NCI-H187 (cell line): ENCODE measurements around the gene SLC49A3.

Experiments used
- DNase-seq, 2 experiments: peaks; one replicate each; lab custom pipeline; 2025; lab: John Stamatoyannopoulos, UW

Gene SLC49A3

DNA sequence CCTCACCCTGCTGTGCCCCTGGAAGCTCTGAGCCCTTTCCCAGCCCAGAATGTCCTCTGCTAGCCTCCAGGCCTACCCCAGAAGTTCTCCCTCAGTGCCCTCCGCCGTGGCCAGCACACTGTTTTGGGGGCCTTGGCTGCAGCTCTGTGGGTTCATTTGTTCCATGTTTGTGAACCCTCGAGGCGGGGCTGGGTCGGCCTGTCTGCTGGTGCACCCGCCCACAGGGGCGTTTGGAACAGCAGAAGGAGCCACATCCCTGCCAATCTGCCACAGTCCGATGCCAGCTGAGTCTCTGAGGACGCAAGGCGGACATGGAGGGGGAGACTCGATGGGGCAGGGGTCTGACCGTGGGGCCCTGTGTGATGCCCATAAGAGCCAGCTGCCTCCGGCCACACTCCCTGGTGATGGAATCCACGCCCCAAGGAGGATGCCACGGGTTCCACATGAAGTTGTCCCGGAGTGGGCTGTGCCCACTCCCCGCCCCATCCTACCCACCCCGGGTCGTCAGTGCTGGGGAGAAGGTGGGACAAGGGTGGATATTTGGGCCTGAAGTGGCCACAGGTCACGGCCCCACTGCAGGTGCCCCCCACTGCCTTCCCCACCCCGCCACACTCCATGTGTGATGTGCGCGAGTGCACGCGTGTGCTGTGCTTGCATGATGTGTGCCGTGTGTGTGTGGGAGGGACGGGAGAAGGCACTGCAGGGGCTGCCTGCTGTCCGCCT, 22.0 kb downstream of the SLC49A3 start:
- no peak for DNase-seq

GRCh38 chr4:666436-666810, 22.5 kb downstream of the SLC49A3 start:
- DNase-seq, result no peak

DNA sequence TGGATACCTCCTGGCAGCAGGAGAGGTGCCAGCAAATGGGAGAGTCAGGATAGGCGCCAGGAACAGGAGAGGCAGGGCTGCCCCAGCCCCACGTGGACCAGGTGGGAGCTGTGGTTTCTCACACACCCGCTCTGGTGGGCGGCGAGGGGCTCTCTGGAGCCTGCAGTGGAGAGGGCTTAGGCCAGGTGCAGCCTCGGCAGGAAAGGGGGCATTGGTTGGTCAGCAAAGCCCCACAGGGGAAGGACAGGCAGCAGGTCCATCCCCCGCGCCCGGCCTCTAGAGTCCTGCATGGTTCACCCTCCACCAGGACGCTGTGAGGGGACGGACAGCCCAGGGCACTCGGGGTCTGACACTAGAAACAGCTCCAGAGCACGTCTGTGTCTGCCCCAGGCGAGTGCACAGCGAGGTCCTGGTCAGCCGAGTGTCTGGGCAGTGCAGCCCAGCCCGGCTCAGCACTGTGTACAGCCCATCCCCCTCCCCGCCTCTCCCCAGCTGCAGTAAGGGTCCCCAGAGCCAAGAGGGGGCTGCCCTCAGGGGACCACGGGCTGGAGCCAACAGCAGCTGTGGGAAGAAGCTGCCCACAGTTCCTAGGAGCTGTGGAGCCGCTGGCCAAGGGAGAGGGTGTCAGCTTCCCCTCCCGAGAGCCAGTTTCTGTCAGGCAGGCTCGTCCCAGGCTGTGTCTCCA, 23.1 kb downstream of the SLC49A3 start:
- no peak for DNase-seq

- no peak for DNase-seq
These were observed 23.6 kb downstream of the SLC49A3 start for GRCh38 chr4:665381-665750.

GRCh38 chr4:664713-665231, 24.2 kb downstream of the SLC49A3 start:
- no peak for DNase-seq

GRCh38 chr4:663438-664428, 25.2 kb downstream of the SLC49A3 start:
- no peak for DNase-seq

DNA sequence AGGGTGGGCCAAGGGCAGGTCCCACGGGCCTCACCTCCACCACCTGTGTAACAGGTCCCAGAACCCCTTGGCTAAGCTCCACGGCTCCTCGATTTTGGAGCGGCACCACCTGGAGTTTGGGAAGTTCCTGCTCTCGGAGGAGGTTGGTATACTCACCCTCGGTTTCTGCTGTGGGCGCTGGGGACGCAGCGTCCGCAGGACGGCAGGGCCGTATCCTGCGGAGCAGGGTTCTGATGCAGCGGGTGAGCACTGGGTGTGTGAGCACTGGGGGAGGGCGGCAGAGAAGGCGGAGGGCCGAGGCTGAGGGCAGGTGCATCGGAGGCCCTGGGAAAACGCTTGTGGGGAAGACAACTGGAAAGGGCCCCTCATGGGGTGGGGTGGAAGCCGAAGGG, 25.9 kb downstream of the SLC49A3 start:
- no peak for DNase-seq

DNA sequence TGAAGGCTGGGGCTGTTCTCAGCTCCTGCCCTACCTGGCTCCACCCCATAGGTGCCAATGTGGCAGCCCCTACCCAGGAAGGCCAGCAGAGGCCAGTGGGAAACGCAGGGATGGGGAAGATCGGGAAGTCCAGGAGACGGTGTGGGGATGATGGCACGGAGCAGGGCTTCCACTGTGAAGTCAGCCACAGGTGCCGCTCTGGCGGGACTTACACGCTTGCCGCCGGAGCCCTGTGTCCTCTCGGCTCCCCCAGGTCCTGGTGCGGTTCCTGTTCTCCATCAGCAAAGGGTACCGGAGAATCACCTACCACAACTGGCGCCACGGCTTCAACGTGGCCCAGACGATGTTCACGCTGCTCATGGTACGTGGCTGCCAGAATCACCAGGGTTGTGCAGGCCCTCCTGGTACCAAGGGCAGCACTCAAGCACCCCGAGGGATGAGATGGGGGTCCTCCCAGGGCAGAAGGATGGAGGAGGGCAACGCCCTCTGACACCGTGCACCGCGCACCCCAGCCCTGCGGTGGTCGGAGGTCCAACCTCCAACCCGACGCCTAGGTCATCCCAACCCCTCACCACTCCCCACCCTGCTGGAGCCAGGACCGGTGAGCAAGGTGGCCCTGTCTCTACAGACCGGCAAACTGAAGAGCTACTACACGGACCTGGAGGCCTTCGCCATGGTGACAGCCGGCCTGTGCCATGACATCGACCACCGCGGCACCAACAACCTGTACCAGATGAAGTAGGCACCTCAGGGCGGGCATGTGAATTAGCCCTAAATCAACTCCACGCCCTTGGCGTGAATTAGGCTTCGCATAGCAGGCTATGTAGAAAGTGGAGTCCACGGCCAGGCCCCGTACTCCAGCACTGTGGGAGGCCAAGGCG, 26.8 kb downstream of the SLC49A3 start:
- DNase-seq, result no peak

- no peak for DNase-seq
These were observed 27.7 kb downstream of the SLC49A3 start for GRCh38 chr4:661231-661630.

- no peak for DNase-seq
These were observed 28.6 kb downstream of the SLC49A3 start for GRCh38 chr4:660401-660800.

DNA sequence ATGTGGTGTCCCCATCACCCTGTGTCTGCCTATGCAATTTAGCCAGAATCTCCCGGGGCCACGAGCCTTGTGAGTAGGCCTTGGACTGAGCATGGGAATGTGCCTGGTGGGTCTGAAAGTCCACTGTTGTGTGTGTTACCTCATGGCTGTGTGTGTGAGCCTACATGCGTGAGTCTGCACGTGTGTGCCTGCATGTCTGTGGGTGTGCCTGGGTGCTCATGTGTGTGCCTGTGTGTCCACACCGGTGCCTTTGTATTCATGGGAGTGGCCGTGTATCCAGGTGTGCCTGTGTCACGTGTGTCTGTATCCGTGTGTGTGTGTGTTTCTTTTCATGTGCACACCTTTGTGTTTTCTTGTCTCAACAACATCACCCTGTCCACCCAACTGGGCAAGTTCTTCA, 29.1 kb downstream of the SLC49A3 start:
- DNase-seq, result no peak

DNA sequence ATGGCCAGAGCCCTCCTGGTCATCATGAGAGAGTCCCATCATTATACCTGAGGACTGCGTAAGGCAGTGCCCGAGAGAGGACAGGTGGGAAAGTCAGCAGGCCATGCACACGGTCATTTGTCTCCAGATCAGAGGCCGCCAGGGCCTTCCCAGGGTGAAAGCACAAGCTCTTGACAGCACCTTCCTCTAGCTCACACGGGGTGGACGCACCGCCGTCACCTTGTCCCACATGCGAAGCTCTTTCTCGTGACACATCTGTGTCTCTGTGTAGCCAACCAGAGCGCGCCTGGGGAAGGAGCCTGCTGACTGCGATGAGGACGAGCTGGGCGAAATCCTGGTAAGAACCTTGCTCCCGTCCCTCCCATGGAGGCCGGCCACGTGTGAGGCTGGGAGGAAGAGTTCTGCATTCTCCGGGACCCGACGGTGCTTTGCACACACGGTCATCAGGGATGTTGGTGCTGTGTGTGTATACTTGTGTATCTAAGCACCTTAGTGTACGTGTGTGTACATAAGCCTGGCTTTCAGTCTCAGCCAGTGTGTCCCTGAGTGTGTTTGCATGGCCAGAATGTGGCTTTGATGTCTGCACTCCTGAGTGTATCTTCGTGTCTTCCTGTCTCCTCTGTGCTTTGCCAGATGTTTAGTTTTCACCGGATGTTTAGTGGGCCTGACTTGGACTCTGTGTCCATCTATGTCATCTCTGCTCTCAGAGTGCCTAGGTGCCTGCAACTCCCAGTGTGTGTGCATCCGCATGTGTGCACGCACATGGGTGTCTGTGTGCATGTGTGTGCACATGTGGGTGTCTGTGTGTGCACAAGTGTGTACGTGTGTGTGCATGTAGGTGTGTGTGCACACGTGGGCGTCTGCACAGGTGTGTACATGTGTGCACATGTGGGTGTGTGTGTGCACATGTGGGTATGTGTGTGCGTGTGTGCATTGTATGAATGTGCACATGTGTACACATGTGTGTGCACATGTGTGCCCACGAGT, 30.0 kb downstream of the SLC49A3 start:
- DNase-seq, result no peak

- no peak for DNase-seq
These were observed 30.9 kb downstream of the SLC49A3 start for GRCh38 chr4:657834-658667.

DNA sequence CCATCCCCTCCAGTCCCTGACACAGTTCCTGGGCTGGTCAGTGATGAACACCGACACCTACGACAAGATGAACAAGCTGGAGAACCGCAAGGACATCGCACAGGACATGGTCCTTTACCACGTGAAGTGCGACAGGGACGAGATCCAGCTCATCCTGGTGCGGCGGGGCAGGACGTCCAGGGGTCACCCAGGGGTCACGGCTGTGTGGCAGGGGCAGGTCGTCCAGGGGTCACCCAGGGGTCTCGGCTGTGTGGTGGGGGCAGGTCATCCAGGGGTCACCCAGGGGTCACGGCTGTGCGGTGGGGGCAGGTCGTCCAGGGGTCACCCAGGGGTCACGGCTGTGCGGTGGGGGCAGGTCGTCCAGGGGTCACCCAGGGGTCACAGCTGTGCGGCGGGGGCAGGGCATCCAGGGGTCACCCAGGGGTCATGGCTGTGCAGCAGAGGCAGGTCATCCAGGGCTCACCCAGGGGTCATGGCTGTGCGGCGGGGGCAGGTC, 31.6 kb downstream of the SLC49A3 start:
- no peak for DNase-seq

DNA sequence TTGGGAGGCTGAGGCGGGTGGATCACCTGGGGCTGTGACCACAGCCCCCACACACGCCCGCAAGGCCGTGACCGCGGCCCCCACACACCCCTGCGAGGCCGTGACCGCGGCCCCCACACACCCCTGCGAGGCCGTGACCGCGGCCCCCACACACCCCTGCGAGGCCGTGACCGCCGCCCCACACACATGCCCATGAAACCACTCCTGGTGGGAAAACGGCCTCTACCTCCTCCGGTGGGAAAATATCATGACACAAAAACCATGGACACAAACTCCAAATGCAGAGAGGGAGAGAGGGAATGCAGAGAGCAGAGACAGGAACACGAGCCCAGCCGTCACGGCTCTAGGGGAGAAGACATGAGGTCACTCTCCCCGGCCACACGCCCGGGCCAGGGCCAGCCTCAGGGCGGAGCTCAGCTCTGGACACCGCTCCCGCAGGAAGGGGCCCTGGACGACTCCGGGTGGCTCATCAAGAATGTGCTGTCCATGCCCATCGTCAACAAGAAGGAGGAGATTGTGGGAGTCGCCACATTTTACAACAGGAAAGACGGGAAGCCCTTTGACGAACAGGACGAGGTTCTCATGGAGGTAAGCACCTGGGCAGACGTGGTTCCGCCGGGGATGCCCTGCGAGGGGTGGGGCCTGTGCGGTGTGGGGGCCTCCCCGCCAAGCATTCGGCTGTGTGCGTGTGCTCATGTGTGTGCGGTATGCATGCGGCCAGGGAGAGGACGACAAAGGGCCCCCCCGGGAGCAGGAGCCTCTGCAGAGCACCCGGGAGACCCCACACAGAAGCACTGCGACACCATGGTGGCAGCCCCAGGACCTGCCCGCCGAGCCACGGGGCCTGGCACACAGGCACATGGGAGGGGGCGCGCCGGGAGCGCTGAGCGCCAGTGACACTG, 32.3 kb downstream of the SLC49A3 start:
- no peak for DNase-seq

DNA sequence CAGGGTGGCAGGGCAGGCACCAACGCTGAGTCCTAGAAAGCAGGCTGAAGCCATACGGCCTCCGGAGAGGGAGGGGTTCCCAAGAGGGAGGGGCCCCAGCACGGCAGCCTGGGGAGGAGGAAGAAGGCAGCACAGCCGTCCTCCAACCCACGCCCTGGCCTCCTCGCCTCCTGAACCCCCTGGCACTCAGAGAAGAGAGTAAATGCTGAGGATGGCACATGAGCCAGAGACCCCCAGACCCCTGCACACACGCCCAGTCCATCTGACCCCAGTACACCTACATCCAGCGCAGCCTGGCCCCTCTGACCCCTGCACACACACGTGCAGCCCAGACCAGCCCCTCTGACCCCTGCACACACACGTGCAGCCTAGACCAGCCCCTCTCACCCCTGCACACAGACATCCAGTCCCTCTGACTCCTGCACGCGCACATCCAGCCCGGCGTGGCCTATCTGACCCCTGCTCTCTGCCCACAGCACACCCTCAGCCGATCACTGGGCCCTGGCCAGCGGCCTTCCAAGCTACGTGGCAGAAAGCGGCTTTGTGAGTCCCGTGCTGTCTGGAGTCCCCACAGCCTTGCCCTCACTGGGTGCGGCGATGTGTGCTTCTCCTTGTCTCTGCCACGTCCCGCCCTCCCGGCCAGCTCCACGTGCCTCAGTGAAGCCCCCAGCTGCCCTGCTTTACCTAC, 33.3 kb downstream of the SLC49A3 start:
- no peak for DNase-seq

DNA sequence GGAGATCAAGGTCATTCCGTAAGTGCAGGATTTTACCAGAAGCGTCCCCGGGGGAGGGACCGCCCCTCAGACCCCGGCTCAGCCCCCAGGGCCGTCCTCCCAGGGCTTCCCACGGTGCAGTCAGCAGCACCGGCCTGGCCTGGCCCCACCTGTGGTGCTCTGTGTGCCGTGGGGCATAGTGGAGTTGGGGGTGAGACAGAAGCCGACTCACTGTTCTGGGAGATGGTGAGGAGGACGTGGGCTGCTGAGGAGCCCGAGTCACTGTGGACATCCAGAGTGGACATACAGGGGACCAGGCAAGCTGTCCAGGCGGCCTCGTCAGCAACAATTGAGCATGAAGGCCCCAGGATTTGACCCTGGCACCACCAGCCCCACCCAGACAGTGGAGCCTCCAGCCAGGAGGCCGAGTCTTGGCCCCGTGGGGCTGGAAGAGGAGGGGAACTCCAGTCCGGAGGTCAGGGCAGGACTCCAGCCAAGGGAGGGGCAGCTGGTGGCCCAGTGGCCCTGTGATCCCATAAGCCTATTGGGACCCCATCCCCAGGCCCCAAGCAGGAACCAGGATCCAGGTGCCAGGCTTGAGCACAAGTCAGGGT, 34.0 kb downstream of the SLC49A3 start:
- no peak for DNase-seq
